Pancreas (tissue), 10 donors: ENCODE data around the gene IL20RA. TPM values are rescaled to one million over a fixed set of nuclear protein-coding genes. Genes with fewer than 3 reads are reported as not detected.
A peak's percentile ranks its signal among the peaks of the same experiment; 100 is the strongest.
"Not testable (repeated sequence)": the region's sequence is repeated elsewhere in the genome, so short reads cannot be mapped to it uniquely, and the experiment has no call there.

Experiments
- ATAC-seq, 4 donors: fragments of 200-7000 bp; cut with Tn5 transposase; one replicate each; pipeline versions ENCODE4 v1.8.0 to v1.9.1; 2020; ENCODE audit warnings: mild to moderate bottlenecking in 4 of 4, moderate library complexity in 4 of 4
- DNase-seq, 6 donors: peaks; one replicate each; pipeline ENCODE4 v3.0.0-alpha.2; 2020
- FAIRE-seq: peaks from 2 replicates; lab custom pipeline; 2012; peaks lifted over from hg19 to GRCh38; lab: Jason Lieb, UNC
- H3K27ac ChIP-seq, 4 donors: fragments of 200-600 bp; sonication (generic); 1 replicate in 3 of 4; 2 replicates in 1 of 4; pipeline versions ENCODE4 v1.5.0 to v1.8.0; 2020
- H3K27me3 ChIP-seq, 4 donors: fragments of 200-600 bp; one replicate each; pipeline ENCODE4 v1.8.0; 2021
- H3K36me3 ChIP-seq, 3 donors: fragments of 200-600 bp; sonication (generic) in 1 of 3; one replicate each; pipeline versions ENCODE4 v1.5.0 to v1.8.0; 2020 to 2021
- H3K4me1 ChIP-seq, 3 donors: fragments of 200-600 bp; one replicate each; pipeline ENCODE4 v1.8.0; 2021
- H3K4me3 ChIP-seq, 4 donors: fragments of 200-600 bp; sonication (generic) in 2 of 4; one replicate each; pipeline versions ENCODE4 v1.5.0 to v1.8.0; 2020 to 2021
- H3K9me3 ChIP-seq, 4 donors: fragments of 200-600 bp; one replicate each; pipeline ENCODE4 v1.8.0; 2021
- WGBS, 2 donors: extraction: QIAGEN DNeasy Blood & Tissue Kit; methylation state at CpG; one replicate each; pipeline ENCODE4 v1.1.7; 2013; 5-methylcytosine and 5-hydroxymethylcytosine counted together
- intact Hi-C, 3 donors: fragments of 100-400 bp; cut with DNase I; formaldehyde crosslinking; loops; one replicate each; pipeline versions ENCODE4 v1.11.1 to v1.14.2; 2022
- polyA plus RNA-seq, 2 donors: library from polyadenylated mRNA; stranded (reverse); fragments of 200-250 nt; gene quantifications; one replicate each; pipeline ENCODE4 v1.2.3, GENCODE V29; 2013
- total RNA-seq, 6 donors: library from RNA; stranded (reverse); fragmentation: NEBNext Ultra II Directional in 4 of 6; extraction: Animal tissue kit (Norgen Biotek cat#: 25700) in 4 of 6; gene quantifications; one replicate each; pipeline versions ENCODE4 v1.2.1 to v1.2.4, GENCODE V29; 2021 to 2023
- TF ChIP-seq, protein P1 (sequence below), 4 donors: fragments of 200-600 bp; sonication (generic) in 3 of 4; IDR thresholded peaks; one replicate each; pipeline versions ENCODE4 v1.5.0 to v1.8.0; 2021; ENCODE audit warnings: antibody characterized with exemption in 4 of 4
- donor health status: healthy with polysubstance abuse.
- donor health status: DM: no; HTN: no; CAD: no; lungs with moderate emphysema.
- donor health status: DM: no; HTN: no; CAD: no.
- donor health status: control.
- donor health status: control.
- donor health status: Bipolar disorder and iron deficiency.
- donor health status: DM: yes; HTN: yes; CAD: no.
- donor health status: DM: no; HTN: no; CAD: no.
- donor health status: DM: no; HTN: no; CAD: no.
- donor health status: DM: yes; HTN: yes; CAD: no.

IL20RA gene
- total and polyA plus RNA-seq, 8 donors = 5.5 to 22.2 (median 9.0) TPM

DNA sequence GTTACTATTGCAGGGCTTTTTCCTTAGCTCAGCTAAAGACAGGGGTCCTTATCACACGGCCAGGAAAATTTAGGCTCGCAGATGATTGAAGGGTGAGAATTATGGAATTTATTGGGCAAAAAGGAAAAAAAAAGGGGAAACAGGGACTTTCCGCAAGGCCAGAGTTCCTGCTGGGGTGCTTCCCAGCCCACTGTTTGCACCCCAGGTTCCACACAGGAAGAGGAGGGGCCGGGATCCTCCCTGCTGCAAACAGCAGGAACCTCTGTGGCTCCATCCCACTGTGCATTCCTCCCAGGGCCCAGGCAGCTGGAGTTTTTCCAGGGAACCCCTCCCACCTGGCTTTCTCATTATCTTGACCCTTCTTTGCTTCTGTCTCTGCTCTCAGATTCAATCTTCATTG, 35.9 kb upstream of the IL20RA start:
- no peak for ATAC-seq
- no peaks in the 10 kb centered on the region for H3K27me3 ChIP-seq
- H3K4me1 ChIP-seq = no peaks in the 10 kb centered on the region
- WGBS, 2 donors = 79 to 82% methylated on average over 4 of the region's 4 CpGs
- no peaks in the 10 kb centered on the region for H3K36me3 ChIP-seq
- no peak overlapping the region for H3K27ac ChIP-seq
- no peaks in the 10 kb centered on the region for H3K9me3 ChIP-seq
- DNase-seq = no peak
- H3K4me3 ChIP-seq = no peak overlapping the region
- TF ChIP-seq, protein P1, sequence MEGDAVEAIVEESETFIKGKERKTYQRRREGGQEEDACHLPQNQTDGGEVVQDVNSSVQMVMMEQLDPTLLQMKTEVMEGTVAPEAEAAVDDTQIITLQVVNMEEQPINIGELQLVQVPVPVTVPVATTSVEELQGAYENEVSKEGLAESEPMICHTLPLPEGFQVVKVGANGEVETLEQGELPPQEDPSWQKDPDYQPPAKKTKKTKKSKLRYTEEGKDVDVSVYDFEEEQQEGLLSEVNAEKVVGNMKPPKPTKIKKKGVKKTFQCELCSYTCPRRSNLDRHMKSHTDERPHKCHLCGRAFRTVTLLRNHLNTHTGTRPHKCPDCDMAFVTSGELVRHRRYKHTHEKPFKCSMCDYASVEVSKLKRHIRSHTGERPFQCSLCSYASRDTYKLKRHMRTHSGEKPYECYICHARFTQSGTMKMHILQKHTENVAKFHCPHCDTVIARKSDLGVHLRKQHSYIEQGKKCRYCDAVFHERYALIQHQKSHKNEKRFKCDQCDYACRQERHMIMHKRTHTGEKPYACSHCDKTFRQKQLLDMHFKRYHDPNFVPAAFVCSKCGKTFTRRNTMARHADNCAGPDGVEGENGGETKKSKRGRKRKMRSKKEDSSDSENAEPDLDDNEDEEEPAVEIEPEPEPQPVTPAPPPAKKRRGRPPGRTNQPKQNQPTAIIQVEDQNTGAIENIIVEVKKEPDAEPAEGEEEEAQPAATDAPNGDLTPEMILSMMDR (IDR thresholded peaks at IDR 0.05) = no peak
- intact Hi-C loops = no loop called here
- FAIRE-seq = no peak

DNA sequence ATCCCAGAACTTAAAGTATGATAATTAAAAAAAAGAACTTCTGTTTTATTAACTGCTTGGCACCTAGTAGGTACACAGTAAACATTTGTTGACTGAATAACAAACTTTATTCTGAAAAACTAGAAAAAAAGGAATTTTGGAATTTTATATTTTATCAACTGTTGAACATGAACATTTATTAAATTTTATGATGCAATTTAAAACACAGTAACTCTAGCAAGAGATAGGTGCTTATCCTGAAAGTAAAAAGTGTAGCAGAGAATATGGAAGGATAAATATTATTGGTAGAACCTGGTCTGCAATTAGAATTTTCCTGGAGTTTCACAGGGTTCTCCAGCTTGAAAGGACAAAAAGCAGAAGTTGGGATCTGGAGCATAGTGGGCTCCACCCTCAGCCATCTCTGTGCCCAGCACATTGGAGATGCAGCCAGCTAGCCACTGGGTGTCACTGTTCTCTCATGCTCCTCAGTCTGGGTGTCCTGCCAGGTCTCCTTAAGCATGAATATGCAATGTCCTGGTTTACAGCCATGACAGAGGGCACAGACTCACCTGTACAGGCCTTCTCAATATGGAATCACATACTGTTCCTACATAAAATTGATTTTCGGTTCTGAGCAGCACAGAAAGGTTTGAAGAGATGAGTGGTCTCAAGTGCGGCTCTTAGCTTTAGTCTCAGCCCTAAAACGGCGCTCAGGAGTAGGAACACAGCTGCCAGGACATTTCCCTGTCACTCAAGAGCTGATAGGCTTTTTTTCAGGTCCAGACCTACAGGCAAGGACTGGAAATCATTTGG, 31.7 kb upstream of the IL20RA start:
- Histone ChIP-seq H3K36me3 (no peaks in the 10 kb centered on the region), H3K4me3 (no peak overlapping the region), H3K9me3 (no peaks in the 10 kb centered on the region), H3K27ac (no peak overlapping the region), H3K4me1 (no peaks in the 10 kb centered on the region), H3K27me3 (no peaks in the 10 kb centered on the region)
- intact Hi-C loops = no loop called here
- FAIRE-seq = no peak
- peak; percentile 62 to 81 (median 72) for DNase-seq
- WGBS, 2 donors = 72 to 75% methylated on average over 4 of the region's 4 CpGs
- TF ChIP-seq, protein P1 (IDR thresholded peaks at IDR 0.05) = peak; percentile 47 to 66 (median 62)
- ATAC-seq = peak; percentile 100

DNA sequence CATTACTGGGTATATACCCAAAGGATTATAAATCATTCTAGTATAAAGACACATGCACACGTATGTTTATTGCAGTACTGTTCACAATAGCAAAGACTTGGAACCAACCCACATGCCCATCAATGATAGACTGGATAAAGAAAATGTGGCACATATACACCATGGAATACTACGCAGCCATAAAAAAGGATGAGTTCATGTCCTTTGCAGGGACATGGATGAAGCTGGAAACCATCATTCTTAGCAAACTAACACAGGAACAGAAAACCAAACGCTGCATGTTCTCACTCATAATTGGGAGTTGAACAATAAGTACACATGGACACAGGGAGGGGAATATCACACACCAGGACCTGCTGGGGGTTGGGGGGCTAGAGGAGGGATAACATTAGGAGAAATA, 31.0 kb upstream of the IL20RA start:
- ATAC-seq, H3K4me3 ChIP-seq, H3K27ac ChIP-seq, H3K9me3 ChIP-seq, H3K27me3 ChIP-seq, FAIRE-seq, intact Hi-C loops, H3K36me3 ChIP-seq, H3K4me1 ChIP-seq, DNase-seq: not testable (repeated sequence)
- 68 to 70% methylated on average over 3 of the region's 3 CpGs for WGBS, 2 donors

DNA sequence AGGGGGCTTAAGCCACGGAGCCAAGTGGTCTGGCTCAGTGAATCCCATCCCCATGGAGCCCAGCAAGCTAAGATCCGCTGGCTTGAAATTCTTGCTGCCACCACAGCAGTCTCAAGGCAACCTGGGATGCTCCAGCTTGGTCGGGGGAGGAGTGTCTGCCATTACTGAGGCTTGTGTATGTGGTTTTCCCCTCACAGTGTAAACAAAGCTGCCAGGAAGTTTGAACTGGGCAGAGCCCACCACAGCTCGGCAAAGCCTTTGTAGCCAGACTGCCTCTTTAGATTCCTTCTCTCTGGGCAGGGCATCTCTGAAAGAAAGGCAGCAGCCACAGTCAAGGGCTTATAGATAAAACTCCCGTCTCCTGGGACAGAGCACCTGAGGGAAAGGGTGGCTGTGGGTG, 25.5 kb upstream of the IL20RA start:
- Histone ChIP-seq H3K36me3 (no peaks in the 10 kb centered on the region), H3K9me3 (no peaks in the 10 kb centered on the region), H3K4me3 (no peak overlapping the region), H3K27ac (no peak overlapping the region), H3K4me1 (no peaks in the 10 kb centered on the region), H3K27me3 (no peaks in the 10 kb centered on the region)
- intact Hi-C loops = no loop called here
- ATAC-seq (no peak), DNase-seq (no peak), FAIRE-seq (no peak)
- TF ChIP-seq, protein P1 (IDR thresholded peaks at IDR 0.05) = no peak
- 70 to 77% methylated on average over 5 of the region's 5 CpGs for WGBS, 2 donors

DNA sequence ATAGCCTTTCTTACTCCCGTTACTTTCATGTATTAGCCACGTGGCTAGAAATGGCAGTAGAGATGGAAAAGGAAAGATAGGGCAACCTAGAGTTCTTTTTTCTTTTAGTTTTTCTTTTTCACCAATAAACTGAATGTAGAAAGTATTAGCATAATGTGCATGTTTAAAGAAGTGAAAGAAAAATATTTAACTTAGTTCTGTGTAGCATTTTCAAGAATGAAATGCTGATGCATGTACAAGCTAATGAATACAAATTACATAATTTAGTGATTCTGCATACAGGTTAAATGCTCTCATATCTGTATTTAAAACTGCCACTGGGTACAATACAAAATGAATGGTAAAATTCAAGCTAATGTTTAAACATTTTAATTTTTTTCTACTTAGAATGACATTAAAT, 22.6 kb upstream of the IL20RA start:
- TF ChIP-seq, protein P1 (IDR thresholded peaks at IDR 0.05) = no peak
- ATAC-seq (no peak), FAIRE-seq (no peak), DNase-seq (no peak)
- no peak overlapping the region for H3K4me3 ChIP-seq
- H3K36me3 ChIP-seq = no peaks in the 10 kb centered on the region
- H3K27me3 ChIP-seq = no peaks in the 10 kb centered on the region
- H3K9me3 ChIP-seq = no peaks in the 10 kb centered on the region
- no peak overlapping the region for H3K27ac ChIP-seq
- 69 to 86% methylated on average over 2 of the region's 2 CpGs for WGBS, 2 donors
- H3K4me1 ChIP-seq = no peaks in the 10 kb centered on the region
- intact Hi-C loops = no loop called here
